Motor neuron (in vitro differentiated cells): ENCODE measurements around the gene MCM10. TPM values are rescaled to one million over a fixed set of nuclear protein-coding genes. Genes with fewer than 3 reads are reported as not detected.
"Not testable (repeated sequence)": the region's sequence is repeated elsewhere in the genome, so short reads cannot be mapped to it uniquely, and the experiment has no call there.

ENCODE experiments used
- ATAC-seq, 8 experiments: fragments of 200-7000 bp; cut with Tn5 transposase; replicated peaks in 6 of 8; 2 replicates each; pipeline ENCODE4 v1.8.0; 2021; ENCODE audit warnings: mild to moderate bottlenecking in 8 of 8, moderate library complexity in 8 of 8
- H3K27ac ChIP-seq, 2 donors: fragments of 250-450 bp; sonication (Bioruptor Pico); 2 replicates each; pipeline ENCODE4 v1.9.0; 2021; ENCODE audit warnings: antibody characterized with exemption in 2 of 2, mild to moderate bottlenecking in 2 of 2, moderate library complexity in 1 of 2
- H3K4me1 ChIP-seq, 2 donors: fragments of 250-450 bp; sonication (Bioruptor Pico); replicated peaks in 1 of 2; 2 replicates each; pipeline ENCODE4 v1.6.1; 2021; ENCODE audit warnings: antibody characterized with exemption in 2 of 2, mild to moderate bottlenecking in 2 of 2, moderate library complexity in 1 of 2
- H3K4me3 ChIP-seq, 5 donors: fragments of 250-450 bp; sonication (Bioruptor Pico); 2 replicates each; pipeline ENCODE4 v1.9.0; 2021; ENCODE audit warnings: antibody characterized with exemption in 5 of 5, mild to moderate bottlenecking in 5 of 5, moderate library complexity in 4 of 5
- WGBS, 10 experiments: fragments of 450-650 bp; shearing (Covaris generic); methylation state at CpG; one replicate each; pipeline ENCODE4 v1.0.0; 2022; 5-methylcytosine and 5-hydroxymethylcytosine counted together
- in situ Hi-C, 9 experiments: fragments of 400-800 bp; cut with MboI; loops; one replicate each; pipeline ENCODE4 v1.15.0; 2021; ENCODE audit warnings: low sequenced_read_pairs in 9 of 9, low pct_unique_long_range_greater_than_20kb in 2 of 9; ENCODE audit not compliant: unreplicated experiment in 9 of 9
- total RNA-seq, 8 experiments: library from RNA; unstranded; fragments of 300-600 nt; gene quantifications; 2 replicates each; pipeline versions ENCODE4 v1.2.3 to v1.2.4, GENCODE V29; 2022

MCM10 gene
- total RNA-seq, 8 experiments from 2014 or later, result 0.31 to 21.1 (median 1.1) TPM

DNA sequence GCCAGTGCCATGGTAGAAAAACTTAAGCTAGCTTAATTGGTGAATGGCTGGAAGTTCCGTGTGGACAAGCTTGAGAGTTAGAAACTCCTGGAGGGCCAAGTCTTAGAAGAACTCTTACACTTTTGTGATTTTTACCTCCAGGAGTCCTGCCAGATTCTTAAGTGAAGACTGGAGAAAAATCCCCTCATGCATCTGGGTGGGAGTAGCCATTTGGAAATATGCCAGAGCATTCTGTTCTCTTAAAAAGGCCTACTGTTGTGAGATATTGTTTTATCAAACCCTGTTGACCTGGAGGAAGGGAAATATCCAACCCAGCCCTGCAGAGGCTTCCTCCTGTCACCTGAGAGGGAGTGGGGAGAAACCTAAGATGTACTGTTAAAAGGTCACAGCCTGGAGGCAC, 17.6 kb upstream of the MCM10 start:
- Histone ChIP-seq H3K4me1 (no peaks in the 10 kb centered on the region), H3K27ac (no peak overlapping the region), H3K4me3 (no peak overlapping the region)
- no peak for ATAC-seq
- WGBS, 10 experiments, result 78 to 100% (median 94%) methylated on average over 1 of the region's 1 CpG; no CpG with 5 or more reads in 2 of the 10 experiments
- in situ Hi-C loops, result no loop called here

DNA sequence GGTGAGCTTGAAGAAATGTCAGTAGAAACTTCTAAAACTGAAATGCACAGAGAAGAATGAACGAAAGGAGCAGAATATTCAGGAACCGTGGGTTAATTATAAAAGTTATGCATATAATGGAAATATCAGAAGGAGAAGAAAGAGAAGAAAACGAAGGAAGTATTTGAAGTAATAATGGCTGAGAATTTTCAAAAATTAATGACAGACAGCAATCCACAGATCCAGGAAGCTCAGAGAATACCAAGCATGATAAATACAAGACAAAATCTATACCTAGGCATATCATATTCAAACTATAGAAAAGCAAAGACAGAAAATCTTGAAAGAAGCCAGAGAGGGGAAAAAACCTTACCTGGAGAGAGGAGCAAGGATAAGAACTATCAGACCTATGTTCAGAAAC, 16.5 kb upstream of the MCM10 start:
- in situ Hi-C loops, result no loop called here
- 44 to 79% (median 62%) methylated on average over 2 to 3 of the region's 3 CpGs for WGBS, 10 experiments
- H3K4me1 ChIP-seq, result no peaks in the 10 kb centered on the region
- ATAC-seq, result no peak
- no peak overlapping the region for H3K27ac ChIP-seq
- H3K4me3 ChIP-seq, result no peak overlapping the region

DNA sequence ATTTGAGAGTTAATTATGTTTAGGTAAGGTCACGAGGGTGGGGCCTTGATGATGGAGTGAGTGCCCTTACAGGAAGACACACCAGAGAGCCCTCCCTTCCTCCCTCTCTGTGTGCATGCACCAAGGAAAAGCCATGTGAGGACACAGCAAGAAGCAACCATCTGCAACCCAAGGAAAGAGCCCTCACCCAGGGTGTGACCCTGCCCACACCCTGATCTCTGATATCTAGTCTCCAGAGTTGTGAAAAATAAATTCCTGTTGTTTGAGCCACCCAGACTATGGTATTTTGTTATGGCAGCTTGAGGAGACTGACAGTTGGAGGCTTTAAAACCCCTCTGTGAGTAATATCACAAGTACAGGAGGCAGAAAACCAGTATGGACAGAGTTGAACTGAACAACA, 15.0 kb upstream of the MCM10 start:
- peak in 2 of 8 experiments; percentile 88 to 95 for ATAC-seq
- Histone ChIP-seq H3K27ac (no peak overlapping the region), H3K4me1 (no peaks in the 10 kb centered on the region), H3K4me3 (no peak overlapping the region)
- in situ Hi-C loops, result no loop called here
- WGBS, 10 experiments, result 50 to 83% (median 60%) methylated on average over 1 of the region's 1 CpG; no CpG with 5 or more reads in 6 of the 10 experiments

DNA sequence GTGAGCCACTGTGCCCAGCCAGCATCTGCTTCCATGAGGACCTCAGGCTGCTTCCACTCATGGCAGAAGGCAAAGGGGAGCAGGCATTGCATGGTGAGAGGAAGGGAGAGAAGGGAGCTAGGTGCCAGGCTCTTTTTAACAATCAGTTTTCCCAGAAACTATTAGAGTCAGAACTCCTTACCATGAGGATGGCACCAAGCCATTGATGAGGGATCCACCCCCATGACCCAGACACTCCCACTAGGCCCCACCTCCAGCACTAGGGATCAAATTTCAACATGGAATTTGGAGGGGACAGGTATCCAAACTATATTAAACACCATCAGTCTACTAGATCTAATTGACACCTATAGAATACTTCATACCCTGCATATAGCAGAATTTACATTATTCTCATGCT, 14.2 kb upstream of the MCM10 start:
- H3K27ac ChIP-seq, result no peak overlapping the region
- no peak for ATAC-seq
- H3K4me3 ChIP-seq, result no peak overlapping the region
- in situ Hi-C loops, result no loop called here
- H3K4me1 ChIP-seq, result no peaks in the 10 kb centered on the region

DNA sequence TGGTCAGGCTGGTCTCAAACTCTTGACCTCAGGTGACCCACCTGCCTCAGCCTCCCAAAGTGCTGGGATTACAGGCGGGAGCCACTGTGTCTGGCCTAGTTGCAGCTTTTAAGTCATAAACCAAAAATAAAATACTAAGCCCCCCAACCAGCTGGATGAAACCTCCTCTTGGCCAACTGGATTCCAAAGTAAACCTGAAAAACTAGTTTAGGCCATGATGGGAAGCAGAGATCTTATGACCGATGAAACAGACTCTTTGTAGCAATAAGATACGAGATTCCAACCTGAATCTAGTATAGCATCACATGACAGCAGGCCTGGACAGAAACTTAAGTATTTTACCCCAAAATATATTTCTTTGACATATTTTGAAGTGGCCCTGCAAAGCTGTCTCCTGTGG, 9.1 kb upstream of the MCM10 start:
- in situ Hi-C loops, result loop anchor here in 1 of 9 experiments (25.0 kb wide), 1 partner anchor 160 kb away; the partner anchor contains the start of gene PHYH
- 82 to 100% (median 90%) methylated on average over 1 to 3 of the region's 3 CpGs; no CpG with 5 or more reads in 3 of the 10 experiments for WGBS, 10 experiments

DNA sequence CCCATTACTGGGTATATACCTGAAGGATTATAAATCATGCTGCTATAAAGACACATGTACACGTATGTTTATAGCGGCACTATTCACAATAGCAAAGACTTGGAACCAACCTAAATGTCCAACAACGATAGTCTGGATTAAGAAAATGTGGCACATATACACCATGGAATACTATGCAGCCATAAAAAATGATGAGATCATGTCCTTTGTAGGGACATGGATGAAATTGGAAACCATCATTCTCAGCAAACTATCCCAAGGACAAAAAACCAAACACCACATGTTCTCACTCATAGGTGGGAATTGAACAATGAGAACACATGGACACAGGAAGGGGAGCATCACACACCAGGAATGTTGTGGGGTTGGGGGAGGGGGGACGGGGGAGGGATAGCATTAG, 5.5 kb upstream of the MCM10 start:
- H3K27ac ChIP-seq, H3K4me3 ChIP-seq, H3K4me1 ChIP-seq, ATAC-seq: not testable (repeated sequence)
- WGBS, 10 experiments, result 90 to 100% methylated on average over 1 to 2 of the region's 4 CpGs; no CpG with 5 or more reads in 8 of the 10 experiments
- in situ Hi-C loops, result loop anchor here in 1 of 9 experiments (25.0 kb wide), 1 partner anchor 156 kb away; the partner anchor contains the start of gene PHYH

More for the DNA sequence above, 9.1 kb upstream of the MCM10 start:
- no peak overlapping the region for H3K27ac ChIP-seq
- no peak overlapping the region for H3K4me3 ChIP-seq
- H3K4me1 ChIP-seq, result no peaks in the 10 kb centered on the region
- no peak for ATAC-seq

DNA sequence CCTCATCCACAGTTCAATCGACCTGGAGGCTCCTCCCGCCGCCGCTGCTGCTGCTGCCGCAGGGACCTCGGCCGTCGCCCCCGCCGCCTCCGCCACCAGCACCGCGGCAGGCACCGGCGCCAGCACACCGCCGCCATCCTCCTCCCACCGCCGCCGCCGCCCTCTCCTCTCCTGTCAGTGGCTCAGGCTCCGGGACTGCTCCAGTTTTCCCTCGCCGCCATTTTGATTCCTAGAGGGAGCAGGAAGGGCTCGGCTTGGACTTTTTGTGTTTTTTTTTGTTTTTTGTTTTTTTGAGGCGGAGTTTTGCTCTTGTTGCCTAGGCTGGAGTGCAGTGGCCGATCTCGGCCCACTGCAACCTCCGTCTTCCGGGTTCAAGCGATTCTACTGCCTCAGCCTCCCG, 3.0 kb upstream of the MCM10 start:
- Histone ChIP-seq H3K4me3 (no peak overlapping the region), H3K27ac (no peak overlapping the region), H3K4me1 (no peaks in the 10 kb centered on the region)
- 70 to 100% (median 94%) methylated on average over 3 to 17 of the region's 32 CpGs; no CpG with 5 or more reads in 4 of the 10 experiments for WGBS, 10 experiments
- ATAC-seq, result no peak
- in situ Hi-C loops, result loop anchor here in 1 of 9 experiments (25.0 kb wide), 1 partner anchor 154 kb away; the partner anchor contains the start of gene PHYH

DNA sequence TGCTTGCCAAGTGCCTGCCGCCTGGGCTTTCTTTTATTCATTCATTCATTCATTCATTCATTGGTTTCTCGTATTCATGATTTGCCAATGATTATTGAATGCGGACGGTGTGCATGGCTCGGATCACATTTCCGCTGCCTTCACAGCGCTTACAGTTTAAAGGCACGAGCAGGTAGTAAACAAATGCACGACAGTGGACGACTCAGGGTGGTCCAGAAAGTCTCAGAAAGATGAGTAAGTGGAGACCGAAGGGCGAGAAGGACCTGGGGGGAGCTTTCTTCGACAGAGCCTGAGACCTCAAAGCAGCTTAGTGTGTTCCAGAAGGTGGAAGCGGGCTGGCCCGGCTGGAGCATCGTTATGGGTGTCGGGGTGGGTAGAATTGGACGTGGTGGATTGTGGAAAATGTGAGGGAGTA, 506 bp downstream of the MCM10 start:
- H3K27ac ChIP-seq, result no peak overlapping the region
- WGBS, 10 experiments, result 0 to 6% (median 1%) methylated on average over 3 to 17 of the region's 18 CpGs; no CpG with 5 or more reads in 2 of the 10 experiments
- in situ Hi-C loops, result loop anchor here in 3 of 9 experiments (10.0 to 25.0 kb wide), 2 partner anchors 143 to 150 kb away; partner anchors contain the start of gene PHYH (in 3 of the 3)
- no peaks in the 10 kb centered on the region for H3K4me1 ChIP-seq
- peak overlapping the region; percentile 42 to 64 (median 56) for H3K4me3 ChIP-seq
- ATAC-seq, result peak in 1 of 8 experiments; percentile 2

DNA sequence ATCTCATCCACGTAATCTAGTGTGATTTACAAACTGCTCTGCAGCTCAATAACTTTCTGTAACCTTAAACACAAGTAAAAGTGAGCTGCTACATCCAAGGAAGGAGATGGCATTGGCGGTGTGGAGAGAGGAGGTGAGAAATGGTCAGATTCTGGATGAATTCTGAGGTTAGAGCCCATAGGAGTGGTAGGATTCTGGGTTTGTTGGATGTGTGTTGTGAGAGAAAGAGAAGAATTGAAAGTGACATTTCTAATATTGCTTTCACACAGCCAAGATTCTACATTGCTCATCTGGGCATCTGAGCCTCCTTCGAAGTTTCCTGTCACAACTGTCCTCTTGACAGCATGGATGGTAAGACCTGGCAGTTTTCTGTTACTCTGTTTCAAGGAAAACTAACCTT, 2.5 kb downstream of the MCM10 start:
- in situ Hi-C loops, result loop anchor here in 3 of 9 experiments (10.0 to 25.0 kb wide), 2 partner anchors 141 to 148 kb away; partner anchors contain the start of gene PHYH (in 3 of the 3)
- H3K27ac ChIP-seq, result no peak overlapping the region
- H3K4me3 ChIP-seq, result no peak overlapping the region
- H3K4me1 ChIP-seq, result no peaks in the 10 kb centered on the region
- no peak for ATAC-seq
- WGBS, 10 experiments, result 46 to 100% (median 94%) methylated on average over 2 to 3 of the region's 3 CpGs; no CpG with 5 or more reads in 3 of the 10 experiments

DNA sequence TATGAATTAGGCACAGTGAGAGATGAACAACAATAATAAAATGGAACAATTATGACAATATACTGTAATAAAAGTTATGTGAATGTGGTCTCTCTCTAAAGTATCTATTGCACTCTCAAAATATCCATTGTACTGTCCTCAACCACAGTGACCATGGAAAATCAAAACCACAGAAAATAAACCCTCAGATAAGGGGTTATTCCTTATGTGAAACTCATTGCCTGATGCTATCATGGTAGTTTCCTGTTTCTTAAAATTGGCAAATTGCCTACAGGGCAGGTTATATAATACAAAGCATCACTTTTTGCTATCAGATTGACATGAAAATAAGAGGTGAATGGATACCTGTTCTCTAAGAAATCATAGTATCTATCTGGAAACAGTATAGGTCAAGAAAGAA, 3.8 kb downstream of the MCM10 start:
- in situ Hi-C loops, result loop anchor here in 3 of 9 experiments (10.0 to 25.0 kb wide), 2 partner anchors 140 to 147 kb away; partner anchors contain the start of gene PHYH (in 3 of the 3)
- H3K4me1 ChIP-seq, result no peaks in the 10 kb centered on the region
- H3K4me3 ChIP-seq, result no peak overlapping the region
- ATAC-seq, result no peak
- no peak overlapping the region for H3K27ac ChIP-seq

DNA sequence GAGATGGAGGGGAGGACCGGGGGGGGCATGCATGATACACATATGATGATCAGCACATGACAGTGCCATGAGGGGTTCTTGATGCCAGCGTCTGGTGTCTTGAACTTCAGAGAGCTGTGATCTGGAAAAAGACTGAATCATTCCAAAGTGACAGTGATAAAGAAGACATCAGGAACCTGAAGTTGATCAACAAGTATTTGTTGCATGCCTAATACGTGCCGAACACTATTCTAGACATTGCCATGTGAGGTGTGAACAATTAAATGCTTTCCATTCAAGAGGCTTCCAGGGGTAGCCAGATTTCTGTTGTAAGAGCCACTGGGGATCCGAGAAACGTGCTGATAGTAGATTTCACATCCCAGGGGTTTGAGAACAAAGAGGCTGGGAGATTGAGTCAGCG, 6.2 kb downstream of the MCM10 start:
- ATAC-seq, result no peak
- Histone ChIP-seq H3K4me3 (no peak overlapping the region), H3K27ac (no peak overlapping the region), H3K4me1 (no peaks in the 10 kb centered on the region)
- in situ Hi-C loops, result loop anchor here in 3 of 9 experiments (10.0 to 25.0 kb wide), 2 partner anchors 137 to 145 kb away; partner anchors contain the start of gene PHYH (in 3 of the 3)
- WGBS, 10 experiments, result 60 to 100% (median 96%) methylated on average over 1 to 5 of the region's 7 CpGs; no CpG with 5 or more reads in 3 of the 10 experiments

DNA sequence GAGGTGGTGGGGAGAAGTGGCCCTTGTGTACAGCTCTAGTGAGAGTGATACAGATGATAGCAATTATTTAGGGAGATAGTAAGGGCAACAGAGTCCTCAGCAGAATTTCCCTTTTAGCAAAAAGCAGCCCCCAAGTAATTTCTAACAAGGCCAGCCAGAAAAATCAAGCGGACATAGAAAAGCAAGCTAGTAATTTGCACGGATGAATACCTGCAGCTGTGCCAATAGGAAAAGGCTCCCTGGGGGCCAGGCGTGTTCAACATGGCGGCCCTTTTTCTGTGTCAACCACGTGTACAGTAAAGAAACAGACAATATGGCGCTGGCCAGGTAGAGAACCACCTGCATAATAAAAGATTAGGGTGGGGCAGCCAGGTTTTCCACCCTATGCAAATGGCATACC, 7.4 kb downstream of the MCM10 start:
- in situ Hi-C loops, result loop anchor here in 3 of 9 experiments (10.0 to 25.0 kb wide), 2 partner anchors 136 to 144 kb away; partner anchors contain the start of gene PHYH (in 3 of the 3)
- Histone ChIP-seq H3K27ac (no peak overlapping the region), H3K4me1 (no peaks in the 10 kb centered on the region), H3K4me3 (no peak overlapping the region)
- WGBS, 10 experiments, result 80 to 100% (median 89%) methylated on average over 1 to 6 of the region's 6 CpGs; no CpG with 5 or more reads in 3 of the 10 experiments
- no peak for ATAC-seq

DNA sequence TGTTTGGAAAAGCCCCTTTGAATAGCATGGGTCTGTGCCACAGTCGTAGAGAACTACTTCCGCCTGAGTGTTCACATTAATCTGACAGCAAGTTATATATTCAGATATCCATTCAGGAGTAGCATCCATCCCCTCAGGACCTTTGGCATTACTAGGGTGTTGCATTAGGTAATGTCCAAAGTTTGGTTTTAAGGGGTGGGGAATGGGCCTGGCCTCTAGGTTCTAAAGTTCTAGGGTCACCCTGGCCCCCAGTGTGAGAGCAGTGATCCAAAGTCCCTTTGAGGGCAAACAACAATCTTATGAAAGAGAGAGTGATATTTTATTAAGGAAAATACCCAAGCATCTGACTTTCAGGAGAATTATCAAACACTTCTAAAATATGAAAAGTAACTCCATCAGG, 12.3 kb downstream of the MCM10 start:
- 60 to 100% (median 100%) methylated on average over 1 to 2 of the region's 2 CpGs; no CpG with 5 or more reads in 5 of the 10 experiments for WGBS, 10 experiments
- ATAC-seq, result no peak
- H3K4me1 ChIP-seq, result no peaks in the 10 kb centered on the region
- in situ Hi-C loops, result loop anchor here in 1 of 9 experiments (25.0 kb wide), 1 partner anchor 139 kb away; the partner anchor contains the start of gene PHYH
- no peak overlapping the region for H3K4me3 ChIP-seq
- no peak overlapping the region for H3K27ac ChIP-seq

DNA sequence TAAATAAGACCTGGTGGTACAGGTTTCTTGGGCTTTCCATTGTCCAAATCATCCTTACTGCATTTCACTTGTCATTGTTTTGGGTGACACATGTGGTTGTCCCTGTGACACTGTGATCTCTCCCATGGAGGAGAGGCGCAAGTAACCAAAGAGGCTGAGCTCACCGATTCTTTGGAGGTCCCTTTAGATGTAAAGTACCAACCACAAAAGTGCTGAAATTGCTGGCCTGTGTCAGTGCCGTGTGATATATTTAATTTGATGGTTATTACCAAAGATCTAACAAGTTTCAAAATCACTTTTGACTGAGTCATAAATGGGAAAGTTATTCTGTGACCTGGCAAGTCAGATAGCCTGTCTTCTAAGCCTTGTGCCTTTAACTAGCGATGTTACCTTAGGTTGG, 19.4 kb downstream of the MCM10 start:
- in situ Hi-C loops, result no loop called here
- Histone ChIP-seq H3K27ac (no peak overlapping the region), H3K4me3 (no peak overlapping the region), H3K4me1 (no peaks in the 10 kb centered on the region)
- no peak for ATAC-seq
- WGBS, 10 experiments, result 83 to 100% (median 100%) methylated on average over 2 to 4 of the region's 4 CpGs; no CpG with 5 or more reads in 3 of the 10 experiments
